SKM-1 treated with dmso at 0.1 percent for 144 hours (cell line): ENCODE measurements around the gene DDA1.

Experiments
- DNase-seq: peaks from one replicate; lab custom pipeline; 2025; ENCODE audit not compliant: unreplicated experiment; lab: John Stamatoyannopoulos, UW

The DDA1 gene

GRCh38 chr19:17311455-17312188 is 2.3 kb downstream of the DDA1 start:
- no peak for DNase-seq

- no peak for DNase-seq
Observed at GRCh38 chr19:17312189-17313113, 3.1 kb downstream of the DDA1 start.

- no peak for DNase-seq
Observed at GRCh38 chr19:17314007-17314593, 4.7 kb downstream of the DDA1 start.

GRCh38 chr19:17318966-17319365 is 9.6 kb downstream of the DDA1 start:
- DNase-seq, result no peak

GRCh38 chr19:17319473-17320238 is 10.3 kb downstream of the DDA1 start:
- DNase-seq, result no peak

- no peak for DNase-seq
Observed at GRCh38 chr19:17320435-17320834, 11.1 kb downstream of the DDA1 start.

- no peak for DNase-seq
Observed at GRCh38 chr19:17321655-17322489, 12.5 kb downstream of the DDA1 start.

GRCh38 chr19:17322854-17323253 is 13.5 kb downstream of the DDA1 start:
- no peak for DNase-seq

- DNase-seq, result no peak
Observed at GRCh38 chr19:17323300-17323963, 14.1 kb downstream of the DDA1 start.

GRCh38 chr19:17323964-17324332 is 14.6 kb downstream of the DDA1 start:
- DNase-seq, result no peak

GRCh38 chr19:17324357-17325114 is 15.2 kb downstream of the DDA1 start:
- DNase-seq, result no peak

GRCh38 chr19:17325133-17325532 is 15.8 kb downstream of the DDA1 start:
- DNase-seq, result no peak

GRCh38 chr19:17325881-17326594 is 16.7 kb downstream of the DDA1 start:
- DNase-seq, result no peak

- DNase-seq, result no peak
Observed at GRCh38 chr19:17326595-17326966, 17.2 kb downstream of the DDA1 start.

- DNase-seq, result no peak
Observed at GRCh38 chr19:17327068-17327653, 17.8 kb downstream of the DDA1 start.

GRCh38 chr19:17327654-17328516 is 18.5 kb downstream of the DDA1 start:
- no peak for DNase-seq
